Skin epidermis (tissue), 12 donors: Measurements from ENCODE around the gene ITGA6.

Source experiments
- H3K27ac ChIP-seq, 21 experiments: fragments of 200-600 bp; sonication (generic) in 11 of 21; one replicate each; pipeline ENCODE4 v1.5.0; 2020; ENCODE audit warnings: mild to moderate bottlenecking in 3 of 21, inconsistent platforms in 2 of 21, moderate library complexity in 2 of 21
- H3K4me3 ChIP-seq, 7 experiments: fragments of 200-600 bp; sonication (generic) in 2 of 7; one replicate each; pipeline ENCODE4 v1.5.0; 2020; ENCODE audit warnings: inconsistent platforms in 2 of 7, mild to moderate bottlenecking in 2 of 7, moderate library complexity in 1 of 7

ITGA6 gene

DNA sequence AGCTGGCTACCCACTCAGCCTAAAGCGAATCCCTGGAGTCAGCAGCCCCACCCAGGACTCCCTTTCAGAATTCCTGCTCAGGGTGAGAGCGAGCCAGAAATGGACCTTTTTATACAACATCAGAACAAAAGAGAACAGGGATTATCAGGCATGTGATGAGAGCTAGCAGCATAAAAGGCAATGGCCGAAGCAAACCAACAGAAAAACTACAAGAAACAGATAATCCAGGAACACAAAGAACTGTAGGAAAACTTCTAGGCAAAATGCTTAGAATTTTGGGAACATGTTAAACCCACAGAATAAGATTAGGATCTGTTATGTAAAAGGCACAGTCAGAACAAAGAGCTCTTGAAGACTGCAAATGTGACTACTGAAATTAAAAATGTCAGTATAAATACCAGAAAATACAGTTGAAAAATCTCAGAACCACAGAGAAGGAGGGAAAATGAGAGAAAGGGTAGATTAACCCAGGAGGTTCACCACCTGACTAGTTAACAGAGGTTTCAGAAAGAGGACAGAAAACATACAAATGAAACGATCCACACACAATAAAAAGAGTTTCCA lies 31.3 kb downstream of the ITGA6 start:
- Histone ChIP-seq H3K27ac (no peak overlapping the region), H3K4me3 (no peak overlapping the region)

DNA sequence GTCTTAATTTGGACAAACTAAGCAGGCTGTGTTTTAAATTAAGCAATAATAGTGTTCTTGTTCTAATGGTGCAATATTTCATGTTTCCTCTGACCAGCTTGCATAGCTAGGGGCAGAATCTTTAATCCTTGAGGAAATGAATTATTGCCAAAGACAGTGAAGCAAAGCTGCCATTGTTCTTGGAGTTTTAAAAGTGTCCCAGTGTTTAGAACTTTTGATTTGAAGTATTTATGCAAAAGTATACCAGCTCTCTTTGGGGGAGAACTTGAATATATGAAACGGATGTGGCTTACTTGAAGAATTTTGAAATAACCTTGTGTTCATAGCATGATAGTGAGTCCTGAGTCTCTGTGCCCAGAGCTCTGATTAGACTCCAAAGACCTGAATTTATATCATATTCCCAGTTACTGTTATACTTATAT lies 33.4 kb downstream of the ITGA6 start:
- H3K27ac ChIP-seq, result peak overlapping the region in 3 of 21 experiments; percentile 25 to 89 (median 47)

DNA sequence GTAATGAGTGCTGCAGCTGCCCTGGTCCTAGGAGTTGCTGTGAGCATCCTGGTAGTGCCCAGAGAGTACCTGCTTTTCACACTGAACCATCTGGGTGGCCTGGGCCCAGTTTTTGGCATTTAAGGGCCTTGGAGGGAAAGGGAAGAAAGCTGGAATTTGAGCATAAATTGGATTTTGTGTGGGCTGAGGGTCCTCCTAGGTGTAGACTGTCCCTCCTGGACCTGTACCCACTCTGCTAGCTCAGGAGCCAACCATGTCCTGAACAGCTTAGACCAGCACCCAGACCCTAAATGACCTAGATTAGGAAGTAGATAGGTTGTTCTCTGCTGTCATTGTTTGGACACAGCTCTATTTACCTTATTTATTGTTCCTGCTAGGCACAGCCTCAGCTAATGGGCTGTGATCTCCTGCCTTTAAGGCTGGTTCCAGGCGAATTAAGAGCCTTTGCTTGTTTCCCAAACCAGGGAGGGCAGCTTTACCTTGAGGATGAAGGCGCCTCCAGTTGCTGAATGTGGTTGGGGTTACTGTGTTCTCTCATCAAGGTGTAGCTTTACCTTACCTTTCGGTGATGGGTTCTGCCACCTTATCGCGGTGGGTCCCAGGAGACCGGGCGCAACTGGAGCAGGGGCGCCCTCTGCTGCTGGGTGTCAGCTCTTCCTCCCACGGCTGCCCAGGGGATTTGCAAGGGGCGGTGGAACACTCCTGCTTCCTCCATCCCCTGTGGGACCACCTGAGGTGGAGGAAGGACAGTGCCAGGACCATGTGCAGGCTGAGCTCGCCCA lies 34.4 kb downstream of the ITGA6 start:
- no peak overlapping the region for H3K4me3 ChIP-seq
- H3K27ac ChIP-seq, result peak overlapping the region in 12 of 21 experiments; percentile 5 to 89 (median 37)

More for the DNA sequence above, 33.4 kb downstream of the ITGA6 start:
- H3K4me3 ChIP-seq, result no peak overlapping the region

DNA sequence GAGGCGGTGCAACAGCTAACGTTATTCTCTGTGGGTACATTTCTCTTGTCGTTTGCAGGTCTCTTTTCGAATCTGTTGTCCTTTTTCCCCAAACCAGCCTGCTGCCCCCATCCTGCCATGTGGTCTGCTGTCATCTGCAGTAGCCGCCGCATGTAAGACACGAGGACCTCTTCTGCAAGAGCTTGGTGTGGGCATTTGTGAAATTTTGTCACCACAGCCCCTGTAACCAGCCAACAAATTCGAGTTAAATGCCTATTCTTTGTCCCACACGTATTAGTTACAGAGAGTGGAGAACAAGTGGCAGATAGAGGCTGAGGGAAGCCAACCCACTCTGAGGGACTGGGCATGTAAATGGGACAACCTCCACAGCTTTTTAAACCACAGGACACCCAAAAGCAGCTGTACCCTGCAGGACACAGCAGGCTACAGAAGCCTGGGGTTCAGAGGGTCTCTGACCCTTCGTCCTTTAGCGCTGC lies 35.0 kb downstream of the ITGA6 start:
- Histone ChIP-seq H3K4me3 (no peak overlapping the region), H3K27ac (peak overlapping the region in 10 of 21 experiments; percentile 2 to 89 (median 37))

GRCh38 chr2:172462849-172463381 lies 35.5 kb downstream of the ITGA6 start:
- H3K4me3 ChIP-seq, result no peak overlapping the region

GRCh38 chr2:172464400-172465129 lies 37.2 kb downstream of the ITGA6 start:
- H3K4me3 ChIP-seq, result no peak overlapping the region
- H3K27ac ChIP-seq, result peak overlapping the region in 12 of 21 experiments; percentile 7 to 89 (median 57)

More at GRCh38 chr2:172462849-172463381, 35.5 kb downstream of the ITGA6 start:
- H3K27ac ChIP-seq, result peak overlapping the region in 12 of 21 experiments; percentile 5 to 89 (median 42)

GRCh38 chr2:172465417-172466334 lies 38.3 kb downstream of the ITGA6 start:
- Histone ChIP-seq H3K27ac (peak overlapping the region in 10 of 21 experiments; percentile 7 to 89 (median 54)), H3K4me3 (peak overlapping the region in 1 of 7 experiments; percentile 20)

GRCh38 chr2:172467382-172467781 lies 40.0 kb downstream of the ITGA6 start:
- no peak overlapping the region for H3K27ac ChIP-seq
- no peak overlapping the region for H3K4me3 ChIP-seq

DNA sequence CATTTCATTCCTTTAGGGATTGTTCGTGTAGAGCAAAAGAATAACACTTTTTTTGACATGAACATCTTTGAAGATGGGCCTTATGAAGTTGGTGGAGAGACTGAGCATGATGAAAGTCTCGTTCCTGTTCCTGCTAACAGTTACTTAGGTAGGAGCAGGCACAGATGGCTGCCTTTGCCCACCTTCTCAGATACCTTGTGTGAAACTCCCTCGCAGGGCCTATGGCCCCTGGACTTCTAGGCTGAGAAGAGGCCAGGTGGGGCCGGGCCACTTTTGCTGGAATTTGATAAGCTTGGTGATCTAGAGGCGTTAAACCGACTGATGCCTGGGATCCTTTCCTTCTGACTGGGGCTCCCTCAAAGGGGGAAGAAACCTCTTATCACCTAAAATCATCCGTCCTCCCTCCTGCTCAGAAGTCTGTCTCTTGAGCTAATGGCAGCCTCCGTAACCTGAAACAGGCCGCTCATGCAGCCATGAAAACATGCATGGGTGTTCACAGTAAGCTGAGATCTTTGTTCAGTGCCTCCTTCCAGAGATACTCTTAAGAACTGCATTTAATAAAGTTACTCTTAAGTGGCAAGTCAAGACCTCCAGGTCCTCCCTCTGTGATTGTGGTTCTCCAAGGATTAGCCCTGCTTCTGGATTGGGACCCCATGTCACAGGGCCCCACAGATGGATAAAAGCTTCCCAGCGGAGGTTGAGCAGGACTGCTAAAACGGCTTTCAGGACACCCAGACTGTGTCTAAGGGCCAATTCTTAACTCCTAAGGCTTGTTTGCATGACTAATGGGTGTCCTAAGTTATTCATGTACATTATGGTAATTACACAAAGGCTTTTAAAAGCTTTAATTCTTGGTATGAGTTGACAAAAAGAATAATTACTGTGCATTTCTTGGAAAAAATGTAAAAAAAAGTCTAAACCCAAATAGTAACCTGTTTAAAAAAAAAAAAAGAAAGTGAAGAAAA lies 43.9 kb downstream of the ITGA6 start:
- no peak overlapping the region for H3K4me3 ChIP-seq
- H3K27ac ChIP-seq, result no peak overlapping the region

DNA sequence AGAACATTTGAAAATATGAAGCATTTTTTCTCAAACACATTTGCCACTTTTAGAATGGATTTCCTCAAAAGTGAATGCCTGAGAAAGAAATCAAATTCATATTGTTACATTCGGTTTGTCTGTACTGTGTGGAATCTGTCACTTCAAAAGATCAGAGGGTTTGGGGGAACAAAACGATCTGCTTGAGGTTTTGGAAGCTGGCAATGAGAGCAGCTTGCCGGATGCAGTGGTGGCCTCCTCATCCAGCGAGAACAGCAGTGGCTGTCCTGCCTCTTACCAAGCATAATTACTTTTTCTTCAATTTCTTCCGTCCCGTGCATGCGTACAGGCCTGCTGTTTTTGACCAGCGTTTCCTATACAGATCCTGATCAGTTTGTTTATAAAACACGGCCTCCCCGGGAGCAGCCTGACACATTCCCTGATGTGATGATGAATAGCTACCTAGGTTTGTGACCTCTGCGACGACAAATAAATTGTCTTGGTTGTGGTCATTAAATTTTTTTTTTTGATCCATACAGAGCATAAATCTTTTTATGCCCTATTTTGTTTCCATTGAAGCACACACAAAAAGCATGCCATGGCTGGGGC lies 45.2 kb downstream of the ITGA6 start:
- Histone ChIP-seq H3K4me3 (no peak overlapping the region), H3K27ac (no peak overlapping the region)

DNA sequence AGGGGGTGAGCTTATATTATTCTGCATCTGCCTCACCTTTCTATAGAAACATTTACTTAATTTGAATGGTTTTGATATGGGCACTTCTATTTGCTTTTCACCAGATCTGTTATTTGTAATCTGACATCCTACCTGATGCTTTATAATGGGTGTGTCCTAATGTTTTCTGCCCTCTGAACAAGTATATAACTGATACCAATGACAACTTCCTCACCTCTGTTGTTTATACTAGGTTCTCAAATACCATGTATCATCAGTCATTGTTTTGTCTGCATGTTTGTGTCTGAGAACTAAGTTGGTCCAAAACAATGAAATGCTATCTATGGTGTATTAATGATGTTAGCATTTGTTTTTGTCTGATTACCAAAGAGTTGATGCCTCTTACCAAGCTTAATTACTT lies 45.8 kb downstream of the ITGA6 start:
- H3K4me3 ChIP-seq, result no peak overlapping the region

DNA sequence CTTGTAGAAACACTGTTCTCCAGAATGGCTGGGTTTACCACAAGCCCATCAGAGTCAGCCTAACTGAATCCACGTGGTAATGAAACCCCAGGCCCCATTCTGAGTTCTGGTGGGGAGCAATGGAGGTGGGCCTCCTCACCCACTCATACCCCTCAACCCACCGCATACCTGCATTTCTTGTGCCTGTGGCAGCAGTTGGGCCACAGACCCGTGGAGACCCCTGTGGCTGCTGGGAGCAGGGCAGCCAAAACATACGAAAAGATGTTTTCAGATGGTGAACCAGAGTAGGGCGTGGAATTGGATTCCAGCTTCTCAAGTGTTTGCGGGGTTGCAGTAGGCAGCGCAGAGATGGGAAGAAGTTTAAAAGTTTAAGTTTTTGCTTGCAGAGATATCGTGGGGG lies 51.0 kb downstream of the ITGA6 start:
- no peak overlapping the region for H3K4me3 ChIP-seq

More for the DNA sequence above, 45.8 kb downstream of the ITGA6 start:
- H3K27ac ChIP-seq, result no peak overlapping the region

DNA sequence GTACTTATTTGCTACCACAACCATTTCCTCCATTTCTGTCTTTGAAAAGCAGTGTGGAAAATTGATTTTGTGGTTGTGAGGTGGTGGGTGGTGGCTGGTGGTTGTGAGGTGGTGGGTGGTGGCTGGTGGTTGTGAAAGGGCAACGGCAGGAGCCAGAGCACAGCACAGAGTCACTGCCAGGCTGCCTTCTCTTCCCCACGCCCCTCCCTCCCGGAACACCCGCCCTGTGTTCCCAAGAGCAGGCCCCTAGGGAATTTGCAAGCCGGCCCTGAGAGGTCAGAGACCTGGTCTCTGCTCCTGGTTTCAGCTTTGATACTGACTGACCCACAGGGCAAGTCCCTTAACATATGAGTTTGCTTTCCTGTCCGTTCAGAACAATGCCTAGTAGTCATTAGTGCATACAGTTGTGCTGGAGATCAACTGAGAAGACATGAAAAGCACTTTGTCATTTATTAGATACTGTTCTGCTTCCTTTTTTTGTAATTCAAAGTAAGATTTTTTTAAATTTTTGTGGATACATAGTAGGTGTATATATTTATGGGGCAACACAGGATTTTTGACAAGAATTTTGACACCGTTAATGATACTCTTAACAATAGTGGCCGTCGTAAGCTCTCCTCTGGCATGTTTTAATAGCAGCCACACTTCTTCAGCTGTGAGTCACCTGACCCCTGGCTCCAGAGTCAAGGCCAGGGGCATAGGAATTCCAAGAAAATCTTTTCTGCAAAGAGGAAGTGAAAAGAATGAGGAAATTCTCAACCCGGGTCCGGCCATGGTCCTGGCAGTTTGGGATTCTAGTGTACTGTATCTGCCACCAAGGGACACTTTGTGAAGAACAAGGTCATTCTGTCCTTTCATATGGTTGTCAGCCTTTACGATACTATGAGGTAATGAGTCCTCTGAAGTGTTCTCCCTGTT lies 53.2 kb downstream of the ITGA6 start:
- H3K27ac ChIP-seq, result peak overlapping the region in 3 of 21 experiments; percentile 5 to 59 (median 28)
- H3K4me3 ChIP-seq, result no peak overlapping the region

More for the DNA sequence above, 51.0 kb downstream of the ITGA6 start:
- H3K27ac ChIP-seq, result no peak overlapping the region

DNA sequence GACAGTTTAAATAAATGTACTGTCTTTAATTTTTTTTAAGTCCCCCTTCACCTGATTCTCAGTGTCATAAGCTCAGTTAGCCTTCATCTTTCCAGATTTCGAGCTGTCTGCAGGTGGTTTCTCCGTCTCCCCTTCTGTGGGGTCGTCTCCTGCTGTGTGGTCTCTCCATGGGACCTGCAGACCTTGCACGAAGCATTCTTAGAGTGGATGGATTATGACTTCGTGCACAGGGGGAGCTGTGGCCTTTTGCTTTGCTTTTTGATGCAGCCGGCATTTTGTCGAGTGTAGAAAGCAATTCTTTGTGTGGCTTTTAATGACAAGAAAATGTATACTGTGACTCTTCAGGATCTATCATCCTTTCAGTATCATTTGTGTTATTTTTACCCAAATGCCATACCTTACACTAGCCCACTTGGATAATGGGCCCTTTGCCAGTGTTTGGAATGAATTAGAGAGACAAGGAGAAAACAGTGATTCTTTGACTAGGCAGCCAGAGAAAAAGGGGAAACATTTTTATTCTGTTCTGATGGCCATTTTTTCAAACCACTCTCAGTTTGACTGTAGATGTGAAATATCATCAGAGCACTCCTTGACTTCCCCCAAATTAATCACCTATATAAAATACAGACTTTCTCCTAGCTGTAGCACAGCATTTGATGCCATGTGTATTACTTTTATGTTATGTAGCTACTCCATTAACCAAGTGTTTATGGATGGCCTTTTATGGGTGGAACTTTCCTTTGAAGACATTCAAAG lies 54.3 kb downstream of the ITGA6 start:
- no peak overlapping the region for H3K27ac ChIP-seq

GRCh38 chr2:172484253-172484652 lies 56.9 kb downstream of the ITGA6 start:
- Histone ChIP-seq H3K27ac (no peak overlapping the region), H3K4me3 (no peak overlapping the region)

More for the DNA sequence above, 54.3 kb downstream of the ITGA6 start:
- H3K4me3 ChIP-seq, result no peak overlapping the region

DNA sequence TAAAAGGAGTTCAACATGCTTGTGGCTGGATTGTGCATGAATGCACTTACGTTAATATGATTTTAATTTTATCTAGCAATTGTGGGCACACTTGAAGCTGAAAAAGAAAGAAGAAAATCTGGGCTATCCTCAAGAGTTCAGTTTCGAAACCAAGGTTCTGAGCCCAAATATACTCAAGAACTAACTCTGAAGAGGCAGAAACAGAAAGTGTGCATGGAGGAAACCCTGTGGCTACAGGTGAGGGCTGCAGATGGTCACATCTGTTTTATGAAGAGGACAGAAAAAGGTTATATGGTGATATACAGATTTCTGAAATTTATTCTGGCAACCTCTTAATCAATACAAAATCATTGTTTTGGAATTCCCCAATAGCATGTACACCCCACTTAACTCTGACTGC lies 57.3 kb downstream of the ITGA6 start:
- H3K27ac ChIP-seq, result no peak overlapping the region
- no peak overlapping the region for H3K4me3 ChIP-seq
